ENCODE results near the gene IGLON5.

IGLON5 gene

DNA sequence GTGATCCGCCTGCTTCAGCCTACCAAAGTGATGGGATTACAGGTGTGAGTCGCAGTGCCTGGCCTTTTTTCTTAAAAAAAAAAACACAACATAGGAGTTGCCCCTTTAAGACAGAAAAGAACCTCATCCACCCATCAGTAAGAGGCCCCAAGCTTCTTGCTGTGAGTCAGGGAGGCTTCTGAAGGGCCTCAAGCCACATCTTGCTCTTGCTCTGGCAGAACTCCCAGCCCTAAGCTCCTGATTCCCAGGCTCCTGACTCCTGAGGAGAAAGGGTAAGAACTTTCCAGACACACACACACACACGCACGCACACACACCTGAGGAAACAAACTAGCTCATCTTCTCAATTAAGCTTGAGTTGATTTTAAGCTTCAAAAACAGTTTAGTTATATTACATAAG is 47.9 kb downstream of the IGLON5 start:
- no peaks in the 10 kb centered on the region for H3K9me3 ChIP-seq
- peaks cover 30% of the 10 kb centered on the region for H3K4me1 ChIP-seq
- H3K9ac ChIP-seq = no peak overlapping the region
- H3K4me3 ChIP-seq = no peak overlapping the region
- H3K36me3 ChIP-seq = 0 out of 2 replicates have a peak, but pooled peaks cover 5% of the 10 kb centered on the region
- no peaks in the 10 kb centered on the region for H4K20me1 ChIP-seq
- no peak for TF ChIP-seq Cebpa-rat (IDR thresholded peaks at IDR 0.05)
- H3K27me3 ChIP-seq = no peaks in the 10 kb centered on the region
- no peak overlapping the region for H3K27ac ChIP-seq
- H3K4me2 ChIP-seq = no peak overlapping the region

GRCh38 chr19:51361239-51361638 is 49.8 kb downstream of the IGLON5 start:
- TF ChIP-seq Cebpa-rat (IDR thresholded peaks at IDR 0.05) = no peak
- no peak overlapping the region for H3K27ac ChIP-seq
- no peak overlapping the region for H3K9ac ChIP-seq
- H3K4me3 ChIP-seq = no peak overlapping the region
- no peak overlapping the region for H3K4me2 ChIP-seq
- no peaks in the 10 kb centered on the region for H3K27me3 ChIP-seq
- no peaks in the 10 kb centered on the region for H3K9me3 ChIP-seq
- peaks cover 45% of the 10 kb centered on the region for H3K4me1 ChIP-seq
- 0 out of 2 replicates have a peak, but pooled peaks cover 4% of the 10 kb centered on the region for H3K36me3 ChIP-seq
- no peaks in the 10 kb centered on the region for H4K20me1 ChIP-seq

- no peaks in the 10 kb centered on the region for H3K36me3 ChIP-seq
- no peak for TF ChIP-seq Cebpa-rat (IDR thresholded peaks at IDR 0.05)
- peaks cover 55% of the 10 kb centered on the region for H3K4me1 ChIP-seq
- no peaks in the 10 kb centered on the region for H4K20me1 ChIP-seq
- H3K9me3 ChIP-seq = no peaks in the 10 kb centered on the region
- H3K4me2 ChIP-seq = peak overlapping the region; percentile 99
- no peak overlapping the region for H3K9ac ChIP-seq
- H3K4me3 ChIP-seq = no peak overlapping the region
- no peaks in the 10 kb centered on the region for H3K27me3 ChIP-seq
- H3K27ac ChIP-seq = no peak overlapping the region
These were observed 53.0 kb downstream of the IGLON5 start for GRCh38 chr19:51364200-51365106.

DNA sequence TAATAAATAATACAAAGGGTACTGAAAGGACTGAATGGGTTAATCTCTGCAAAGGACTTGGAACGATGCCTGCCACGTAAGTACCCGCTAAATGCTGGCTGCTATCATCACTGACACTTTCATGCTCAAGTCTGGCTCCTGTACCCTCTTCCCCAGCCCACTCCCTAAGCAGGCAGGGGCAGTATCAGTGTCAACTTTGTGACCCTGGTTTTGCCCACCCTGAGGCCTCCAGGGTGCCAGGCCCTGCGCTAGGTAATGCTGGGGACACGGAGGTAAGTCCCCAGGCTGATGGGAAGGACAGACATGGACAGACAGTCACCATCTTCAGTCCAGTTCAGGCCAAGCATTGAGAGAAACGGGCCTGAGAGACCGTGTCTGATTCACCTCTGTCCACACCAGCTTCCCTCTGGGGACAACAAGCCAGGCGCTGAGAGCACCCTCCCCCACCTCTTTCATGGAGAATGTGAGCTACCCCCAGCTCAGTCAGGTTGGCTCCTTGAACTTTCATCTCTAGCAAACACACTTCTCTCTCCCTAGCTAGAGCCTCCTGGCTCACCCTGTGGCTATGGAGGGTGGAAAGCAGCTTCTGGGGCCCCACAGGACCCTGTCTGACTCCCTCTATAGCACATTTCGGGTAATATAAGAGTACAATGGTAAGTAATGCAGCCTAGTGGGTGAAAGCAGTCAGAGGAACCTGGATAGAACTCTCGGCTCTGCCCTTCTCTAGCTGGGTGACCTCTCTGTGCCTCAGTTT is 53.9 kb downstream of the IGLON5 start:
- Histone ChIP-seq H3K4me2 (peak overlapping the region; percentile 99), H3K4me3 (peak overlapping the region; percentile 83), H3K27ac (peak overlapping the region; percentile 93), H3K9me3 (no peaks in the 10 kb centered on the region), H4K20me1 (no peaks in the 10 kb centered on the region), H3K9ac (peak overlapping the region; percentile 90), H3K36me3 (no peaks in the 10 kb centered on the region), H3K4me1 (peaks cover 65% of the 10 kb centered on the region), H3K27me3 (no peaks in the 10 kb centered on the region)
- no peak for TF ChIP-seq Cebpa-rat (IDR thresholded peaks at IDR 0.05)

DNA sequence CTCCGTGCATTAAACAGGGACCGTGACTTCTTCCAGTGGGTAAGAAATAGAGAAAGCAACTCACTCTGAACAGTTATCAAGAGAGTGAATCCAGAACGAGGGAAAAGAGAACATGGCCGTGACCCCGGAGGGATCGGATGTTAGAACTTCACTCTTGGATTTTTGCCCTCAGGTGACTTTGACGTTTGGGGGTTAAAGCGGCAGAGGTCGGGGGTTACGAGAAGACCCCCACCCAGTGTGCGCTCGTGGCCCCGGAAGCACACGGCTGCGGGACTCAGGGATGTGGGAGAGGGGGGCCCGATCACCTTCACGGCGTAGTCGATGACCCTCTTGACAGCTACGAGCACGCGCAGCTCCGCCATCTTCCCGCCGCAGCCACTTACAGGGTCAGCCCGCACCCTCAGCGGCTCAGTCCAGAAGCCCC is 54.5 kb downstream of the IGLON5 start, which contains the start of gene ETFB:
TSS of gene ETFB (minus strand) at position 424 of the 424 bp plus-strand sequence. CDS start at position 362, 62 bp downstream.
- Histone ChIP-seq H3K4me2 (peak within 1 kb of the TSS; percentile 100), H3K9me3 (no peaks in the 10 kb centered on the region), H3K4me3 (peak within 1 kb of the TSS; percentile 83), H3K36me3 (no peaks in the 10 kb centered on the region), H3K27ac (peak within 1 kb of the TSS; percentile 93), H3K4me1 (peaks cover 71% of the 10 kb centered on the region), H3K9ac (peak within 1 kb of the TSS; percentile 90), H4K20me1 (no peaks in the 10 kb centered on the region), H3K27me3 (no peaks in the 10 kb centered on the region)
- no peak for TF ChIP-seq Cebpa-rat (IDR thresholded peaks at IDR 0.05)

DNA sequence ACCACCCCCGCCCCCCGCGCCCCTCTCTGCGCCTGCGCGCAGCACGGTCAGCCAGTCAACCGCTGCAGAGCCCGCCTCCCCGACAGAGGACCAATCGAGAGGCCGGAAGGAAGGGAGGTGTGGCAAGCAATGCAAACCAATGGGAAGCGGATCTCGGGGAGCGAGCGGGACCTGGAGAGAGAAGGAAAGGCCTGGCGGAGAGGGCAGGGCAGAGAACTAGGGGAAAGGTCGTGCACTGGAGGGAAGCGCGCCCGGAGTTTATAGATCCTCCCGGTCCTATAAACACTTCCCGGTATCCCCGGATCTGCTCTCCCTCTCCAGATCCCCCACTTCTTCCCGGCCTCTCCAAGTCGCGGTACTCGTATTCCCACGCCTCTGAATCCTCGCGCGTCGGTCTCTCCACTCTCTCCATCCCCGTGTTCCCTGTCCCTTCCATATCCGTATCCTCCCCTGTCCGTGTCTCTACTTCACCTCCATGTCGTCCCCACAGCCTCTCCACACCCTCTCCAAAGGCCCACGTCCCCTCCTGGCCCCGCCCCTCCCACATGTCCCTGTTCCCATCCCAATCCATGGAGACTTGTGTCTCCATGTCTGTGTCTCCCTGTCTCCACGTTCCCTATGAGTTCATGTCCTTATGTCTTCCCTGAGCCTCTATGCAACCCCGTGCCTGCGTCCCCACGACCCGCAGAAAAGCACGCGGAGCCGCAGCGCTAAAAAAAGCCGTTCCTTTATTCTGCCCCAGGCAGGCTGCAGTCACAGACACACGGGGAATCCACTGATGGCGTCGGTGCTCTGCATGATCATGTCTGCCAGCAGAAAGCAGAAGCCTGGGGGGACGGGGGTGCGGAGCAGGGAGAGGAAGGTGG is 55.2 kb downstream of the IGLON5 start:
- peaks cover 77% of the 10 kb centered on the region for H3K4me1 ChIP-seq
- H3K9me3 ChIP-seq = no peaks in the 10 kb centered on the region
- peak overlapping the region; percentile 83 for H3K4me3 ChIP-seq
- peak overlapping the region; percentile 90 for H3K9ac ChIP-seq
- no peak for TF ChIP-seq Cebpa-rat (IDR thresholded peaks at IDR 0.05)
- H3K4me2 ChIP-seq = peak overlapping the region; percentile 100
- no peaks in the 10 kb centered on the region for H3K27me3 ChIP-seq
- H4K20me1 ChIP-seq = no peaks in the 10 kb centered on the region
- H3K27ac ChIP-seq = peak overlapping the region; percentile 93
- H3K36me3 ChIP-seq = no peaks in the 10 kb centered on the region

GRCh38 chr19:51367255-51367564 is 55.8 kb downstream of the IGLON5 start:
- peak overlapping the region; percentile 89 for H3K27ac ChIP-seq
- peak overlapping the region; percentile 85 for H3K9ac ChIP-seq

GRCh38 chr19:51367565-51368365 is 56.3 kb downstream of the IGLON5 start:
- Histone ChIP-seq H3K27ac (peak overlapping the region; percentile 89), H3K4me3 (peak overlapping the region; percentile 83), H3K4me1 (peaks cover 77% of the 10 kb centered on the region), H3K4me2 (peak overlapping the region; percentile 100), H3K9me3 (no peaks in the 10 kb centered on the region), H3K9ac (peak overlapping the region; percentile 85), H4K20me1 (no peaks in the 10 kb centered on the region), H3K27me3 (no peaks in the 10 kb centered on the region), H3K36me3 (no peaks in the 10 kb centered on the region)
- TF ChIP-seq Cebpa-rat (IDR thresholded peaks at IDR 0.05) = no peak

More at GRCh38 chr19:51367255-51367564, 55.8 kb downstream of the IGLON5 start:
- Histone ChIP-seq H3K27me3 (no peaks in the 10 kb centered on the region), H3K4me2 (peak overlapping the region; percentile 100), H3K4me1 (peaks cover 77% of the 10 kb centered on the region), H3K9me3 (no peaks in the 10 kb centered on the region), H4K20me1 (no peaks in the 10 kb centered on the region), H3K36me3 (no peaks in the 10 kb centered on the region), H3K4me3 (peak overlapping the region; percentile 83)
- TF ChIP-seq Cebpa-rat (IDR thresholded peaks at IDR 0.05) = no peak
